HG02610 (cell line): ENCODE results near the gene LHX3.

ENCODE experiments used
- ATAC-seq: cut with Tn5 transposase; IDR thresholded peaks from one replicate; pipeline ENCODE4 v1.9.1; 2021; ENCODE audit warnings: mild to moderate bottlenecking, moderate library complexity; ENCODE audit not compliant: unreplicated experiment

Gene LHX3

DNA sequence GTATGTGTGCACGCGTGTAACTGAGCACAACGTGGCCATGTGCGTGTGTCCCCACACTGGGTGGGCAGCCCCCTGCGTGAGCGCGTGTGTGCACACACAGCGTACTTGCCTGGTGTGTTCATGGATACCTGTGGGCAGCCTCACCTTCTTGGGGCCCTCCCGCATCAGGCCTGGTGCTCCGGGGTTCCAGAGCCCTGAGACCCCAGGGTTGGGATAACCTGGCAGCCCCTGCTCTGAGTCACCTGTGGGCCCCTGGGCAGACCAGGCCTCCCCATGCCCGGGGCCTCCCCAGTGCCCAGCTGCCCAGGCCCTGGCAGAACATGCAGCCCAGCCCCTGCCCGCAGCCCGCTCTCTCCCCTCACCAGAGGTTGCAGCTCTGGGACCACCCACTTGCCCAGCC lies 25.2 kb downstream of the LHX3 start:
- ATAC-seq, result no peak

DNA sequence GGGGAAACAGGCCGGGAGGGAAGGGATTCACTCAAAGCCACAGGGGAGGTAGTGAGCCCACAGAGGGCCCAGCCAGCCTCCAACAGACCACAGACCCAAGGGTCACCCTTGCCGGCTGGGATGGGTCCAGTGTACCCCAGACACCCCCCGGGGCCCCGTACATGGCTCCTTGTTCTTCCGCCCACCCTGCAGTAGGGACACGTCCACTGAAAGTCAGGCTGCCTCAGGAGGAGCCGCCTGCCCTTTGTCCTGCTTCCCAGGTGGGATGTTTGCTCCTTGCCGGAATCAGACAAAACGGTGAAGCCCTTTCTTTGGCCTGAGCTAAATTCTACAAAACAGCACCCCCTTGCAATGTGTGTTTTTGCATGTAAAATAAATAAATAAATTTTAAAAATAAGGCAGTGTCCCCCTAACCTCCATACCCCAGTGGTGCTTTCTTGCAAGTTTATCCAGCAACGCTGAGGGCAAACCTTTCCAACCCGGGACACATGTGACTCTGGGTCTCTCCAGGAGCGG lies 25.8 kb downstream of the LHX3 start:
- ATAC-seq, result no peak

DNA sequence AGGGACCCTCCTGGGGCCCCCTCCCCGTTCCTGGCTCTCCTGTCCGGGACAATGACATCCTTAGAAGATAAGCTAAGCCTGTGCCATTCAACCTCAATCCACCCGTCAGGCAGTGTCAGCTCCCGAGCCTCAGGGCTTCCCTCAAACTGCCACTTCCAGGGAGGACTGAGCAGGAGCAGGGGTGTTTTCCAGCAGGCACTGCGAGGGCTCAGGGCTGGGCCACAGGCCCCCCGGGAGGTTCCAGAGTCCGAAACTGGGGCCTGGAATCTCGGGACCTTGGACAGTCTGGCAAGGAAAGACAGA lies 26.2 kb downstream of the LHX3 start:
- no peak for ATAC-seq

DNA sequence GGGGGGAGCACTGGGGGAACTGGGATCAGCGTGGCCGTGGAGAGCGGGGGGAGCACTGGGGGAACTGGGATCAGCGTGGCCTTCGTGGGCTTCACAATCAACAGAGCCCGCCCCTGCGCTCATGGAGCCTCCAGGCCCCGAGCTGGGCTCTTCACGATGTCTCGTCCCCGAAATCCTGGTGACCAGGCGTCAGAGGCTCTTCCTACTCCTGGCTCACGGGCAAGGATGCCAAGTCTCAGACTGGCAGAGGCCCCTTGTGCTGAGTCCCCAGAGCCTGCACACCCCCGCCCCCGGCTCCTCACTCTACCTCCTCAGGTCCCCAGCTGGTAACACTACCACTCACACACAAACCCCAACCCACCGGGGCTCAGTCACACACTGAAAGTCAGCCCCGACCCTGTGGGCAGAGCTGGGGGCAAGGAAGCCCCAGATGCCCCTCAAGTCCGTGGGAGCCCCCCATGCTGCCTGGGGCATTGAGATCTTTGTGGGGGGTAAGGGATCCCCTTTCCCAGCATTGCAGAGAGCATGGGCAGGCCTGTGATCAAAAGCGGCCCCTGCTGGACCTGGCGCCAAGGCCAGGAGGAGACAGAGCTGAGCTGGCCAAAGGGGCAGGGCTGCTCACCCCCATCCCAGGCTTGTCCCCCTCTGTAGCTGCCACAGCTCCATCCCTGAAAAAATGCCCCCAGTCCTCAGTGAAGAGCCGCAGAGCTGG lies 26.7 kb downstream of the LHX3 start:
- no peak for ATAC-seq

DNA sequence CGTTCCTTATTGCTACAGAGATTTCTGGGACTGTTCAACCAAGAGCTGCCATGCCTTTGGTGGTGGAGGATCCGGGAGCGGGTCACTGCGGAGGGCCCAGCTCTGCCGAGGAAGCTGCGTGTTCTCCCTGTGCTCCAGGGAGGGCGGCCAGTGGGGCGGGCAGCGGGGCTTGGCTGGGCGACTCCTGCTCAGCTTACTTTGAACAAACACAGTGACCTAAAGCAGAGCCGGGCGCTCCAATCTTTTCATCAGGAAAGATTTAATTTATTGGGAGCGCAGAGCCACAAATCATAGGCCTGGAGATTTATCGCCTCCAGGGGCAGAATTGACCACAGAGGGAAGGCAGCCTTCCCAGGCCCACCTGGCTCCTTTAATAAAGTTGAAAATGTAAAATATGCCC lies 27.7 kb downstream of the LHX3 start:
- ATAC-seq, result no peak

GRCh38 chr9:136175616-136176197 lies 29.2 kb downstream of the LHX3 start:
- ATAC-seq, result no peak

- no peak for ATAC-seq
These were observed 29.9 kb downstream of the LHX3 start for GRCh38 chr9:136174779-136175615.

DNA sequence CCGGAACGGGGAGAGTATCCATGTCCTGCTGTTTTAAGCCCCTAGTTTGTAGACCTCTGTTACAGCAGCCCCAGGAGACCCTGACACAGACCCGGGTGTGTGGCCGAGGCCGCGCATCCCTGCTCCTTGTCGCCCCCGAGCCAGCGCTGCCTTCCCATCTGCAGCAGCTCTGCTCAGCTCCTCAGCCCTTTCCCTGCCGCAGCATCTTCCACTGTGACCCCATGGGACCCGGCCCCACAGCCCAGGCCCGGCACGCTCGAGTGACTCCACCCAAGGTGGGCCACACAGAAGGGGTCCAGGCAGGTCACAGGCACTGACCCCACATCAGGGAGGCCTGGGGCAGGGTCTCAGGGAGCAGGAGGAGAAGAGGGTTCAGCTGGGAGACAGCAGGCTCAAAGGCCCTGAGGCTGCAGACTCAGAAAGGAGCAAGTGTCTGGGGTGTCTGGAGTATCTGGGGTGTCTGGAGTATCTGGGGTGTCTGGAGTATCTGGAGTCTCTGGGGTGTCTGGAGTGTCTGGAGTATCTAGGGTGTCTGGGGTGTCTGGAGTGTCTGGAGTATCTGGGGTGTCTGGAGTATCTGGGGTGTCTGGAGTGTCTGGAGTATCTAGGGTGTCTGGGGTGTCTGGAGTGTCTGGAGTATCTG lies 31.2 kb downstream of the LHX3 start:
- no peak for ATAC-seq

- no peak for ATAC-seq
These were observed 32.4 kb downstream of the LHX3 start for GRCh38 chr9:136172412-136173079.

DNA sequence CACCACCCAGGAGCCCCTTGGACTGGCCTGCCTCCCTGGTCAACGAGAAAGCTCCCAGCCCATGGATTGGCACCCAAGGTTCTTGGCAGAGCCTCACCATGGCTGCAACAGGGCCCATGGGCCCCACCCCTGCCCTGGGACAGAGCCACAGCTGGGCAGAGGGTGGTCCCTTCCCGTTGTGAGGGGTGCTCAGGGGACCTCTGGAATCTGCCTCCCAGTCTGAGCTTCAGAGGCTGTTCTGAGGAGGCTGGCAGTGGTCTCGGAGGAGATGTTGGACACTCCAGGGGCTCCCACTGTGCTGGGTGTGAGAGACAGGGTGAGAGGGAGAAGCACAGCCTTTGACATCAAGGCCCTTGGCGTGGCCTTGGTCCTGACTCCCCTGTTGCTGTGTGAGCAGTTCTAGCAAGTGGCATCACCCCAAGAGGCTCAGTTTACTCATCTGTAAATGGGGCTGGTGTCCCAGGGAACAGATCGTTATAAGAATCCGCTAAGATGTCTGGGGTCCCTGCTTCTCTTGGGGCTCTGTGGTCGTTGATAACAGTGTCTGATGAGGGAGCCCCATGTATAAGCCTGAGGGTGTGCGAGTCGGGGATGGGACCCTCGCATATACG lies 33.0 kb downstream of the LHX3 start:
- ATAC-seq, result no peak

DNA sequence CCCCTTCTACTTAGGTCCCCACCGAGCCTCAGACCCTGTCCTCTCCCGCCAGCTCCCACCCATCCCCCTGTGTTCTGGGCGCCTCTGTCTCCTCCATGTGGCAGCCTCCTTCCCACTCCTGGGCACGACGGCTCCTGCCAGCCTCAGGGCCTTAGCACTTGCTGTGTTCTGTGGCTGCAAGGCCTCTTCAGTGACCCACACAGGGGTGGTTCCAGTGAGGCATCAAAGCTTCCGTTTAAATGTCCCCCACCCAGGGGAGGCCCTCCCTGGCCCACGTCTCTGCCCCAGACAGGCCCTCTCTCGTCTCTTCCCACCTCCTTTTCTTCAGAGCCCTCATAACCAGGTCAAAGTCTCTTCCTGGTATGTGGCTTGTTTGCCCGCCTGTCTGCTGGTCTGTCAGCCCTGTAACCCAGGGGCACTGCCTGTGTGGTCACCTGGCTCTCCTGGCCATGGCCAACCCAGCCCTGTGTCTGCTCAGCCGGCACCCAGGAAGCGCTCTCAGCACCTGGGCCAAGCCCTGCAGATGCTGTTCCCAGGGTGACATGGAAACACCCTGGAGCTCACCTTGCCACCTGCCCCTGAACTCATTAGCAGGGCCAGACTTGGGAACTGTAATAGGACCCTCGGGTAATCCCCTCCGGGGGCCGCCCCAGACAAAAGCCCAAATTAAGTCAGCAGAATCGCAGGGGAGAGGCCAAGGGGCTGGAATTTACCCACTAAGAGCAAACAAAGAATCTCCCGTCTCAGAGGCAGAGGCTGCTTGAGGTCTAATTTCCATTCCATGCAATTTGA lies 33.7 kb downstream of the LHX3 start:
- no peak for ATAC-seq

DNA sequence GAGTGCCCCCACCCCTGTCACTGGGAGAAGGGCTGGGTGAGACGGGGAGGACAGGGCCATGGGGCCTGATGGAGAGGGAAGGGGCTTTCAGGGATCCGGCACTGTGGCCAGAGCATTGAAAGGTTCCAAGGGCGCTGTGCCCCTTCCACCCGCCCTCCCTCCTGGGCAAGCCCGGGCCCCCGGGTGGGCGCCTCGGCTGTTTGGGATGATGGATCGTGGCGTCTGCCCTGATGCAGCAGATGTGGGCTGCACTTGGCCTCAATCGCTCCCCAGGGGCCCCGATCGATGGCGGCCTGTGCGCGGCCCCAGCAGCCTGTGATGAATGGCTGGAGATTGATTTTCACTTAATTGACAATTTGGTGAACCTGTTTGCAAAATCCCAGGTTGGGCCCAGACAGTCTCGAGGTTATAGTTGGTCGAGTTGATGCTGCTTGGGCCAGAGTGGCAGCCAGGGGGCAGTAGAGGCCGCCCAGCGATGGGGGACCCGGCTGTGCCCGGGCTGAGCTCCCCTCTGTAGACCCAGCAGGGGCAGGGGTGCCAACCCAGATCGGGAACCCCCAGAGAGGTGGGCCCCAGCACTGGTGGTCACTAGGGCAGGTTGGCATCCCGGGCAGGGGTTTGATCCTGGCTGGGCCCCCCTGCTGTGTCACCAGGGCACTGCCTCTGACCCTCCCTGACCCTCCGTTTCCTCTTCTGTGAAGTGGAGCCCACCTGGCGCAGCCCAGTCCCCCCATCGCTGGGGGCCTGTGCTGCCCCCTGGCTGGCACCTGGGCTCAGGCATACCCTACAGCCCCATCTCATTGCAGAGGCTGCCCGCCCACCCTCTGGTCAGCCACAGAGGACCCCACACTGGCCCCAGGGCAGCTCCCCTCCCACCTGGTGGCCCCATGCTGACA lies 34.7 kb downstream of the LHX3 start:
- ATAC-seq, result no peak

DNA sequence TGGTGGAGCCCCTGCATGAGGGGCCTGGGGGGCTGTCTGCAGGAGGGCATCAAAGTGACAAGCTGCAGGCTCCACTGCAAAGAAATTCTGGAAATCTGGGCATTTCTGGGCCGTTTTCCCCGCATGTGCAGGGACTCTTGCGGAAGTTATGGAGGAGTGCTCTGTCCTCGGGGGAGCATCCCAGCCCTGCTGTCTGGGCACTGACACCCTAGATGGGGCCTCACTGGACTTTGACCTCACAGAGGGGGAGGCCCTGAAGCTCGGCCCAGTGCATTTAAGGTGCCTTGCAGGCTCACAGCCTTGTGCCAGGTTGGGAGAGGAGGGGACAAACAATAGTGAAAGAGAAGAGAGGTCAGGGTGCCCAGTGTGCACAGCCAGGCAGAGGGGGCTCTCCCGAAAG lies 35.4 kb downstream of the LHX3 start:
- ATAC-seq, result no peak

DNA sequence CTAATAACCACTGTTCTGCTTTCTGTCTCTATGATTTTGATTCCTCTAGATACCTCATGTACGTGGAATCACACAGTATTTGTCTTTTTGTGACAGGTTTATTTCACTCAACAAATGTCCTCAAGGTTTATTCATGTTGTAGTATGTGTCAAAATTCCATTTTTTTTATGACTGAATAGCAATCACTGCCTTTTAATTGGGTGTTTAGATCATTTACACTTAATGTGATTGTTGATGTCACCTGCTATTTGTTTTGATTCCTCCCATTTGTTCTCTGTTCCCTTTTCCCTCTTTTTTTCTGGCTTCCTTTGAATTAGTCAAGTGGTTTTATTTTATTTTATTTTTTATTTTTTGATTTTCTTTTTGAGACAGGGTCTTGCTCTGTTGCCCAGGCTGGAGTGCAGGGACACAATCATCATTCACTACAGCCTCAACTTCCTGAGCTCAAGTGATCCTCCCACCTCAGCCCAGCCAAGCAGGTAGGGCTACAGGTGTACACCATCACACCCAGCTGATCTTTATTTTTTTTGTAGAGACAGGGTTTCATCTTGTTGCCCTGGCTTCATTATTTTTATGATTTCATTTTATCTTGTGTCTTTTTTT lies 41.6 kb downstream of the LHX3 start:
- ATAC-seq, result no peak

DNA sequence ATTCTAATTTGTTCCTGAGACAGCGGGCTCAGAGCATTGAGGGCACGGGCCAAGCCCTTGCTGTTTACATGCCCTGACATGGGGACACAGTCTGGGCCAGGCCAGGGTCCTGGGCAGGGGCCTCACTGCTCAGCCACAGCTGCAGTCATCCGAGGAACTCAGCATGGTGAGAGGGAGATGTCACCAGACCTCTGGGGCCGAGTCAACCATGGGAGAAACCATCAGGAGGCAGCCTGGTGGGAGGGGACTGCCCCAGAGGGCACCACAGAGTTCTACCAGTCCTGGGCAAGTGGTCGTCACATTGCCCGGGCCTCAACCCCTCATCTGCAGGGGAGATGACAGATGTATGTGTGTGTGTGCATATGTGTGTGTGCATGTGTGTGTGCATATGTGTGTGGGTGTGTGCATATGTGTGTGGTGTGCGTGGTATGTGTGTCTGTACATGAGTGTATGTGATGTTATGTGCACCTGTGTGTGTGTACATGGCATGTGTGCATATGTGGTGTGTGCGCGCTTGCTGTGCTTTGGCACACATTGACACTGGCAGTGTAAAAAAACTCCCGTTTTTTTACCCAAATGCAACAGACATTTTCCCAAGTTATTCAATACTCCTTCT lies 43.8 kb downstream of the LHX3 start:
- ATAC-seq, result no peak

DNA sequence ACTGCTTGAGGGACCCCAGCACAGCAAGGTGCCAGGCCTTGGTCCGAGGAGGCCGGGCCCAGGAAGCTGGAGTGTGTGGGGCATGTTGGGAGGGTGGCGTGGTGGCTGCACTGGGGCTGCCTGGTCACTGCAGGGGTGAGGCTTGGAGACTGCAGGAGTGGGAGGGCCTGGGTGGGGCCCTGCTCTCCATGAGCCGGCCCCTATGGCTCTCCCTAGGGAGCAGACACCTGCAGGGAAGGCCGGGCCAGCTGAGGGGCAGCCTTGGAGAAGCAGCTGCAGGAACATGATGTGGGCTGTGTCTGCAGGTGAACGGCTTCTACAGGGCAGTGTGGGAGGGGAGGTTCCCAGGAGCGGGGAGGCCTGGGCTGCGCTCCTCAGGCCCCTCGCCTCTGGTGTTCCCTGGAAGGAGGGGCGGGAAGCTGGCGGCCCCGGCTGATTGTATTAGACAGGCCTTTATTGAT lies 44.5 kb downstream of the LHX3 start:
- no peak for ATAC-seq

- ATAC-seq, result no peak
These were observed 45.1 kb downstream of the LHX3 start for GRCh38 chr9:136159851-136160250.
